ENCODE results near the gene ERC2.

- TF ChIP-seq SNAI2 (CRISPR knock-in tag; IDR thresholded peaks at IDR 0.05) (no peak), ISL1 (CRISPR knock-in tag; IDR thresholded peaks at IDR 0.05) (no peak), ZFP30 (CRISPR knock-in tag; IDR thresholded peaks at IDR 0.05) (no peak), TCF4 (CRISPR knock-in tag; IDR thresholded peaks at IDR 0.05; ENCODE audit: borderline replicate concordance) (no peak), ARNTL (CRISPR knock-in tag; IDR thresholded peaks at IDR 0.05; ENCODE audit: borderline replicate concordance, low read depth) (no peak), ZNF8 (CRISPR knock-in tag; IDR thresholded peaks at IDR 0.05) (no peak), GLIS3 (CRISPR knock-in tag; IDR thresholded peaks at IDR 0.05) (no peak), ZNF70 (CRISPR knock-in tag; IDR thresholded peaks at IDR 0.05) (no peak), BACH2 (CRISPR knock-in tag; IDR thresholded peaks at IDR 0.05; ENCODE audit: borderline replicate concordance) (no peak), ESRRG (CRISPR knock-in tag; IDR thresholded peaks at IDR 0.05) (no peak), OSR1 (CRISPR knock-in tag; IDR thresholded peaks at IDR 0.05) (no peak), ZC3H10 (CRISPR knock-in tag; IDR thresholded peaks at IDR 0.05) (no peak), ZFP3 (CRISPR knock-in tag; IDR thresholded peaks at IDR 0.05) (no peak)
Measured at GRCh38 chr3:55482496-55483195, 985.6 kb downstream of the ERC2 start.

All from SK-N-SH treated with all-trans-retinoic acid at 6 μM for 48 hours (cell line).